ENCODE results near the gene MCM5. TPM values are rescaled to one million over a fixed set of nuclear protein-coding genes. Genes with fewer than 3 reads are reported as not detected.

Gene MCM5
- total RNA-seq, 1 experiment from 2014 or later, result 194 TPM

DNA sequence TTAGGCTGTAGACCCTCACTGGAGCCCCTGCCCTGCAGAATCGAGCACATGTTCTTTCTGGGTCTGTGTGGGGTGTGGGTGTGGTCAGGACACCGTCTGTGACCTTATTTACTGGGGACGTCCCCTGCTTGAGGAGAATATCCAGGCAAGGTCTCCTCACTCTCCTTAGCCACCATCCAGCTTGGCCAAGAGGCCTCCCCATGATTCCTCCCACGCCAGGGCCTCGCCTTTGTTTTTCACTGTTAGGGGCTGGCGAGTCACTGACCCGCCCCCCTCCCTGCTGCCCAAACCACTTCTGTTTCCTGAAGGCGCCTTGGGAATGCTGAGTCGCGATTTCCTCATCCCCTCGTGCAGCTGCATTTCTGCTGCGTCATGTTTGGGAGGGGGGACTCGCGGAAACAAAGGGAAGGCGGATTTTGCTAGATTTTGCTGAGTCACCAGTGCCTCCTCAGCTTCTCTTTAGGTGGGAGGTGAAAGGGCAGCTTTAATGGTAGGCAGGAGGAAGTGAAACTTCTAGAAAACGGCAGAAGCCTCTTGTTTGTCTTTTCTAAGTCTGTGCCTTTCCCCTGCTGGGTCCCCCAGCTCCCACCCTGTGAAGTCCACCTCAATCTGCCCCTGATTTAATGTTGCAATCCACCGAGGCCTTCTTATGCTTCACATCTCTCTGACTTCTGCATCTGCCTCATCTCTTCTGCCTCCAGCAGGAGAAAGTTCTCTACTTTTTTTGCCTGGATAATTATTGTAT is 23.0 kb upstream of the MCM5 start (continued):
- TF ChIP-seq POLR2AphosphoS5 (IDR thresholded peaks at IDR 0.05; ENCODE audit: low read depth, low read length) (peak; percentile 33; the same call in 1 of the 2 replicates), CBX3 (IDR thresholded peaks at IDR 0.05; ENCODE audit: low read depth) (peak; percentile 72; the same call in 1 of the 2 replicates), RAD21 (IDR thresholded peaks at IDR 0.05; ENCODE audit: low read depth) (no peak), SRF (IDR thresholded peaks at IDR 0.05; ENCODE audit: low read depth) (no peak)

DNA sequence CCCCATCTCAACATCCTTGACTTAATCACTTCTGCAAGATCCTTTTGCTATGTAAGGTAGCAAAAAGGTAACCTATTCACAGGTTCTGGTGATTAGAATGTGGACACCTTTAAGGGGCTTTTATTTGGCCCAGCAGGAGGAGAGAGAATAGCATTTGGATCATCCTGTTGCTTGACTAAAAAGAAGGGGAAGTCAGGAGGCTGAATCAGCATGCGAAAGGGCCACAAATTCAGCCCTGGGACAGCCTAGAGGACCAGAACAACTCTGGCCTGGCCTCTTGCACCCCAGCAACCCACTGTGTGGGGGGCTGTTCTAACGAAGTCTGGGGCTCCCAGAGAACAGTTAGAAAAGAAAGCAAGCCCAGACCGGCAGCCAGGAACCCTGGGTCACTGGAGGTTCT is 22.2 kb upstream of the MCM5 start:
- no peak overlapping the region for H3K4me3 ChIP-seq (replicated peaks in 1 of 2; ENCODE audit: low read depth in 1 of 2, low read length in 2 of 2)
- no peaks in the 10 kb centered on the region for H3K36me3 ChIP-seq (ENCODE audit: control insufficient read depth in 1 of 2, insufficient read depth in 2 of 2, low read length in 2 of 2)
- H3K9ac ChIP-seq (ENCODE audit: low read length), result no peak overlapping the region
- peaks cover 10% of the 10 kb centered on the region for H3K79me2 ChIP-seq (ENCODE audit: insufficient read depth, low read length)
- no peaks in the 10 kb centered on the region for H3K9me3 ChIP-seq (ENCODE audit: control insufficient read depth in 1 of 2, insufficient read depth in 1 of 2, low read depth in 1 of 2, low read length in 2 of 2)
- H3K27me3 ChIP-seq (ENCODE audit: insufficient read depth, low read length), result no peaks in the 10 kb centered on the region
- no peaks in the 10 kb centered on the region for H4K20me1 ChIP-seq (ENCODE audit: insufficient read depth)
- H3K27ac ChIP-seq (ENCODE audit: low read depth, low read length), result peak overlapping the region; percentile 82
- H3K4me1 ChIP-seq (ENCODE audit: control insufficient read depth in 1 of 2, insufficient read depth in 2 of 2, low read length in 2 of 2), result peaks cover 34 to 74% of the 10 kb centered on the region in 2 experiments
- ATAC-seq, result no peak
- CTCF ChIA-PET, result no interaction called here
- RAD21 ChIA-PET (ENCODE audit: low non-redundant PET in 1 of 2, low total read pairs in 2 of 2, uncharacterized antibody in 2 of 2, unreplicated experiment in 2 of 2), result no interaction called here
- intact Hi-C loops (cut with micrococcal nuclease), result loop anchor here (10.0 kb wide), 1 partner anchor 457 kb away; no protein-coding TSS in a partner anchor
- POLR2A ChIA-PET, result no interaction called here
- TF ChIP-seq YY1 (IDR thresholded peaks at IDR 0.05; ENCODE audit: extremely low read depth, insufficient replicate concordance, low read depth, low read length) (no peak), SRF (IDR thresholded peaks at IDR 0.05; ENCODE audit: low read depth) (no peak), SIN3A (IDR thresholded peaks at IDR 0.05; ENCODE audit: low read depth) (no peak), ELF1 (IDR thresholded peaks at IDR 0.05; ENCODE audit: borderline replicate concordance, low read depth) (no peak), POLR2A (IDR thresholded peaks at IDR 0.05; ENCODE audit: borderline replicate concordance, extremely low read depth, insufficient read depth, insufficient read length) (no peak), SP1 (IDR thresholded peaks at IDR 0.05; ENCODE audit: low read depth) (no peak), CBX3 (IDR thresholded peaks at IDR 0.05; ENCODE audit: low read depth) (no peak), RAD21 (IDR thresholded peaks at IDR 0.05; ENCODE audit: low read depth) (no peak), EZH2 (IDR thresholded peaks at IDR 0.05) (no peak)
- TF ChIP-seq, protein P1, sequence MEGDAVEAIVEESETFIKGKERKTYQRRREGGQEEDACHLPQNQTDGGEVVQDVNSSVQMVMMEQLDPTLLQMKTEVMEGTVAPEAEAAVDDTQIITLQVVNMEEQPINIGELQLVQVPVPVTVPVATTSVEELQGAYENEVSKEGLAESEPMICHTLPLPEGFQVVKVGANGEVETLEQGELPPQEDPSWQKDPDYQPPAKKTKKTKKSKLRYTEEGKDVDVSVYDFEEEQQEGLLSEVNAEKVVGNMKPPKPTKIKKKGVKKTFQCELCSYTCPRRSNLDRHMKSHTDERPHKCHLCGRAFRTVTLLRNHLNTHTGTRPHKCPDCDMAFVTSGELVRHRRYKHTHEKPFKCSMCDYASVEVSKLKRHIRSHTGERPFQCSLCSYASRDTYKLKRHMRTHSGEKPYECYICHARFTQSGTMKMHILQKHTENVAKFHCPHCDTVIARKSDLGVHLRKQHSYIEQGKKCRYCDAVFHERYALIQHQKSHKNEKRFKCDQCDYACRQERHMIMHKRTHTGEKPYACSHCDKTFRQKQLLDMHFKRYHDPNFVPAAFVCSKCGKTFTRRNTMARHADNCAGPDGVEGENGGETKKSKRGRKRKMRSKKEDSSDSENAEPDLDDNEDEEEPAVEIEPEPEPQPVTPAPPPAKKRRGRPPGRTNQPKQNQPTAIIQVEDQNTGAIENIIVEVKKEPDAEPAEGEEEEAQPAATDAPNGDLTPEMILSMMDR (IDR thresholded peaks at IDR 0.05 in 2 of 3, conservative IDR thresholded peaks at IDR 0.05 in 1 of 3; ENCODE audit: borderline replicate concordance in 1 of 3, insufficient read depth in 1 of 3, low read depth in 2 of 3, low read length in 2 of 3), result no peak
- TF ChIP-seq, protein P2, sequence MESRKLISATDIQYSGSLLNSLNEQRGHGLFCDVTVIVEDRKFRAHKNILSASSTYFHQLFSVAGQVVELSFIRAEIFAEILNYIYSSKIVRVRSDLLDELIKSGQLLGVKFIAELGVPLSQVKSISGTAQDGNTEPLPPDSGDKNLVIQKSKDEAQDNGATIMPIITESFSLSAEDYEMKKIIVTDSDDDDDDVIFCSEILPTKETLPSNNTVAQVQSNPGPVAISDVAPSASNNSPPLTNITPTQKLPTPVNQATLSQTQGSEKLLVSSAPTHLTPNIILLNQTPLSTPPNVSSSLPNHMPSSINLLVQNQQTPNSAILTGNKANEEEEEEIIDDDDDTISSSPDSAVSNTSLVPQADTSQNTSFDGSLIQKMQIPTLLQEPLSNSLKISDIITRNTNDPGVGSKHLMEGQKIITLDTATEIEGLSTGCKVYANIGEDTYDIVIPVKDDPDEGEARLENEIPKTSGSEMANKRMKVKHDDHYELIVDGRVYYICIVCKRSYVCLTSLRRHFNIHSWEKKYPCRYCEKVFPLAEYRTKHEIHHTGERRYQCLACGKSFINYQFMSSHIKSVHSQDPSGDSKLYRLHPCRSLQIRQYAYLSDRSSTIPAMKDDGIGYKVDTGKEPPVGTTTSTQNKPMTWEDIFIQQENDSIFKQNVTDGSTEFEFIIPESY (IDR thresholded peaks at IDR 0.05; ENCODE audit: extremely low read depth, insufficient replicate concordance, low read length), result no peak
- H3K4me2 ChIP-seq (ENCODE audit: low read length), result no peak overlapping the region
- no TSS peak for BruUV-seq (replicated peaks)
- H2AFZ ChIP-seq (ENCODE audit: low read depth, low read length, poor library complexity, severe bottlenecking), result no peak overlapping the region
- no peak for DNase-seq (ENCODE audit: low read depth, low spot score)
- H3K9me2 ChIP-seq (ENCODE audit: insufficient read depth), result no peaks in the 10 kb centered on the region

Measured in HCT116 (cell line).